Hematopoietic multipotent progenitor cell treated with erythropoietin and hydrocortisone succinate and interleukin-3 and kit ligand, for 6 days (in vitro differentiated cells): ENCODE results near the gene ATG9B.
"Not testable (repeated sequence)": the region's sequence is repeated elsewhere in the genome, so short reads cannot be mapped to it uniquely, and the experiment has no call there.

Source experiments
- DNase-seq: peaks from one replicate; pipeline ENCODE4 v3.0.0-alpha.2; 2015

Gene ATG9B

GRCh38 chr7:151014950-151015349 lies 9.3 kb downstream of the ATG9B start:
- DNase-seq, result no peak

- DNase-seq, result peak; percentile 92
Measured at GRCh38 chr7:151013733-151014497, 10.4 kb downstream of the ATG9B start.

GRCh38 chr7:151013356-151013732 lies 10.9 kb downstream of the ATG9B start:
- no peak for DNase-seq

GRCh38 chr7:151012911-151013347 lies 11.4 kb downstream of the ATG9B start:
- DNase-seq, result peak; percentile 80

GRCh38 chr7:151012031-151012692 lies 12.1 kb downstream of the ATG9B start:
- DNase-seq, result no peak

- not testable (repeated sequence) for DNase-seq
Measured at GRCh38 chr7:151011616-151012015, 12.7 kb downstream of the ATG9B start.

- DNase-seq, result peak; percentile 49
Measured at GRCh38 chr7:151011097-151011409, 13.2 kb downstream of the ATG9B start.

GRCh38 chr7:151010307-151011096 lies 13.8 kb downstream of the ATG9B start:
- DNase-seq, result peak; percentile 53

GRCh38 chr7:151010037-151010306 lies 14.3 kb downstream of the ATG9B start:
- no peak for DNase-seq

GRCh38 chr7:151009327-151010036 lies 14.8 kb downstream of the ATG9B start:
- no peak for DNase-seq

GRCh38 chr7:151008511-151009323 lies 15.6 kb downstream of the ATG9B start:
- peak; percentile 83 for DNase-seq

GRCh38 chr7:151008143-151008510 lies 16.2 kb downstream of the ATG9B start:
- peak; percentile 90 for DNase-seq

- no peak for DNase-seq
Measured at GRCh38 chr7:151007469-151007898, 16.8 kb downstream of the ATG9B start.

- no peak for DNase-seq
Measured at GRCh38 chr7:151006590-151007300, 17.5 kb downstream of the ATG9B start.

- no peak for DNase-seq
Measured at GRCh38 chr7:151005566-151005965, 18.7 kb downstream of the ATG9B start.

- no peak for DNase-seq
Measured at GRCh38 chr7:151003572-151003971, 20.7 kb downstream of the ATG9B start.

GRCh38 chr7:151001546-151001945 lies 22.7 kb downstream of the ATG9B start:
- DNase-seq, result no peak

GRCh38 chr7:151000897-151001495 lies 23.3 kb downstream of the ATG9B start:
- DNase-seq, result peak; percentile 81

GRCh38 chr7:150999497-151000230 lies 24.6 kb downstream of the ATG9B start:
- DNase-seq, result no peak

GRCh38 chr7:150999001-150999400 lies 25.3 kb downstream of the ATG9B start:
- DNase-seq, result no peak

- no peak for DNase-seq
Measured at GRCh38 chr7:150998341-150998740, 26.0 kb downstream of the ATG9B start.
